H1 (cell line): ENCODE data around the gene SLC35E1. TPM values are rescaled to one million over a fixed set of nuclear protein-coding genes. Genes with fewer than 3 reads are reported as not detected.

Source experiments
- CTCF ChIA-PET: fragments of 300-600 bp; sonication (Branson Sonifier 250); formaldehyde crosslinking; loops from one replicate; lab custom pipeline; 2021; ENCODE audit not compliant: partially characterized antibody; lab: Charles Lee
- POLR2A ChIA-PET: fragments of 300-600 bp; sonication (Branson Sonifier 250); formaldehyde crosslinking; loops from one replicate; lab custom pipeline; 2021; ENCODE audit warnings: inconsistent platforms; ENCODE audit not compliant: partially characterized antibody; lab: Charles Lee
- DNase-seq, 2 experiments: peaks; one replicate each; pipeline versions ENCODE4 v3.0.0 to v3.0.0-alpha.2; 2010 to 2022; ENCODE audit warnings: low spot score in 2 of 2, low read depth in 1 of 2, mixed read lengths in 1 of 2
- FAIRE-seq: peaks from 2 replicates; lab custom pipeline; 2011; peaks lifted over from hg19 to GRCh38; lab: Jason Lieb, UNC
- H2AFZ ChIP-seq: 2 replicates; pipeline ENCODE4 v1.8.1; 2012; ENCODE audit warnings: low read length, inconsistent platforms
- H2AK5ac ChIP-seq: 2 replicates; pipeline ENCODE4 v1.6.1; 2013; ENCODE audit warnings: low read depth, low read length
- H2BK120ac ChIP-seq: replicated peaks from 2 replicates; pipeline ENCODE3; 2013; ENCODE audit warnings: low read depth, low read length, inconsistent platforms
- H2BK12ac ChIP-seq: 2 replicates; pipeline ENCODE4 v1.6.1; 2013; ENCODE audit warnings: low read depth, low read length
- H2BK15ac ChIP-seq: 2 replicates; pipeline ENCODE4 v1.6.1; 2013; ENCODE audit warnings: low read length
- H2BK20ac ChIP-seq: 2 replicates; pipeline ENCODE4 v1.6.1; 2013; ENCODE audit warnings: low read length
- H2BK5ac ChIP-seq: 2 replicates; pipeline ENCODE4 v1.6.1; 2013; ENCODE audit warnings: low read depth, low read length
- H3K14ac ChIP-seq: 2 replicates; pipeline ENCODE4 v1.6.1; 2013; ENCODE audit warnings: inconsistent platforms; ENCODE audit not compliant: insufficient read length
- H3K18ac ChIP-seq: 2 replicates; pipeline ENCODE4 v1.6.1; 2013; ENCODE audit warnings: low read length; ENCODE audit errors: extremely low read depth
- H3K23ac ChIP-seq: 2 replicates; pipeline ENCODE4 v1.6.1; 2013; ENCODE audit warnings: inconsistent platforms; ENCODE audit not compliant: insufficient read length
- H3K23me2 ChIP-seq: 2 replicates; pipeline ENCODE4 v1.6.1; 2013; ENCODE audit warnings: low read depth, low read length
- H3K27ac ChIP-seq: 2 replicates; pipeline ENCODE4 v1.6.1; 2011; ENCODE audit warnings: low read depth, low read length, inconsistent platforms
- H3K27me3 ChIP-seq, 4 experiments: replicated peaks in 1 of 4; 1 replicate in 1 of 4; 2 replicates in 3 of 4; pipeline versions ENCODE4 v1.6.1 to v1.8.1; 2011 to 2013; ENCODE audit warnings: low read length in 3 of 4, mild to moderate bottlenecking in 3 of 4, inconsistent platforms in 2 of 4, mixed read lengths in 2 of 4, moderate library complexity in 1 of 4; ENCODE audit not compliant: control insufficient read depth in 3 of 4, insufficient read depth in 3 of 4; ENCODE audit errors: extremely low read depth in 1 of 4
- H3K36me3 ChIP-seq, 4 experiments: 2 replicates each; pipeline versions ENCODE4 v1.6.1 to v1.8.1; 2011 to 2013; ENCODE audit warnings: mild to moderate bottlenecking in 4 of 4, low read length in 3 of 4, moderate library complexity in 2 of 4, control low read depth in 1 of 4, inconsistent platforms in 1 of 4; ENCODE audit not compliant: insufficient read depth in 4 of 4, control insufficient read depth in 2 of 4
- H3K4ac ChIP-seq: replicated peaks from 2 replicates; pipeline ENCODE3; 2013; ENCODE audit warnings: low read length, low read depth, mixed read lengths, inconsistent platforms; ENCODE audit not compliant: insufficient read length
- H3K4me1 ChIP-seq, 4 experiments: replicated peaks in 1 of 4; 1 replicate in 1 of 4; 2 replicates in 3 of 4; pipeline versions ENCODE4 v1.6.1 to v1.8.1; 2011 to 2013; ENCODE audit warnings: low read length in 3 of 4, inconsistent platforms in 2 of 4, mixed read lengths in 1 of 4; ENCODE audit not compliant: insufficient read depth in 4 of 4, control insufficient read depth in 3 of 4
- H3K4me2 ChIP-seq, 2 experiments: 2 replicates each; pipeline versions ENCODE4 v1.6.1 to v1.8.1; 2011 to 2013; ENCODE audit warnings: low read depth in 2 of 2, low read length in 2 of 2, control low read depth in 1 of 2, inconsistent platforms in 1 of 2, mild to moderate bottlenecking in 1 of 2; ENCODE audit not compliant: insufficient read depth in 1 of 2
- H3K4me3 ChIP-seq, 4 experiments: fragments of 200-600, 300-600 bp in 1 of 4; sonication (generic), shearing (Covaris generic), sonication (Bioruptor Twin) in 1 of 4; 2 replicates each; pipeline versions ENCODE4 v1.5.1 to v1.8.1; 2011 to 2016; ENCODE audit warnings: low read length in 4 of 4, low read depth in 3 of 4, control low read depth in 2 of 4, inconsistent platforms in 2 of 4, mild to moderate bottlenecking in 2 of 4, mixed read lengths in 1 of 4, moderate library complexity in 1 of 4; ENCODE audit not compliant: insufficient read depth in 2 of 4; ENCODE audit errors: extremely low read depth in 1 of 4
- H3K56ac ChIP-seq: replicated peaks from 2 replicates; pipeline ENCODE3; 2013; ENCODE audit warnings: low read depth, mild to moderate bottlenecking, mixed read lengths, low read length, inconsistent platforms; ENCODE audit not compliant: insufficient read length
- H3K79me1 ChIP-seq: 2 replicates; pipeline ENCODE4 v1.6.1; 2013; ENCODE audit warnings: low read depth, low read length, control low read depth
- H3K79me2 ChIP-seq, 2 experiments: 2 replicates each; pipeline versions ENCODE4 v1.6.1 to v1.8.1; 2012 to 2013; ENCODE audit warnings: low read length in 2 of 2, mild to moderate bottlenecking in 2 of 2, inconsistent platforms in 1 of 2; ENCODE audit not compliant: insufficient read depth in 2 of 2, control insufficient read depth in 1 of 2
- H3K9ac ChIP-seq, 4 experiments: replicated peaks in 1 of 4; 1 replicate in 1 of 4; 2 replicates in 3 of 4; pipeline versions ENCODE4 v1.6.1 to v1.8.1; 2011 to 2013; ENCODE audit warnings: low read depth in 3 of 4, low read length in 3 of 4, control low read depth in 2 of 4, mild to moderate bottlenecking in 2 of 4, moderate library complexity in 2 of 4, inconsistent platforms in 1 of 4; ENCODE audit errors: extremely low read depth in 1 of 4
- H3K9me3 ChIP-seq, 2 experiments: 2 replicates each; pipeline versions ENCODE4 v1.6.1 to v1.8.1; 2012 to 2013; ENCODE audit warnings: mild to moderate bottlenecking in 2 of 2, moderate library complexity in 2 of 2, control low read depth in 1 of 2, inconsistent platforms in 1 of 2, low read depth in 1 of 2, low read length in 1 of 2, mixed read lengths in 1 of 2; ENCODE audit not compliant: insufficient read depth in 2 of 2
- H4K20me1 ChIP-seq, 2 experiments: replicated peaks in 1 of 2; 2 replicates each; pipeline versions ENCODE3 to v1.8.1; 2011 to 2013; ENCODE audit warnings: inconsistent platforms in 2 of 2, low read length in 2 of 2, mild to moderate bottlenecking in 1 of 2; ENCODE audit not compliant: insufficient read depth in 2 of 2, control insufficient read depth in 1 of 2
- H4K5ac ChIP-seq: 2 replicates; pipeline ENCODE4 v1.6.1; 2013; ENCODE audit warnings: low read length, low read depth, mixed read lengths, inconsistent platforms; ENCODE audit not compliant: insufficient read length
- H4K8ac ChIP-seq: 2 replicates; pipeline ENCODE4 v1.8.0; 2013; ENCODE audit warnings: mild to moderate bottlenecking, moderate library complexity, low read length, inconsistent platforms; ENCODE audit not compliant: insufficient read depth; ENCODE audit errors: extremely low read depth
- H4K91ac ChIP-seq: replicated peaks from 2 replicates; pipeline ENCODE3; 2013; ENCODE audit warnings: low read length, mixed read lengths, inconsistent platforms; ENCODE audit not compliant: insufficient read length
- CHD1 ChIP-seq: IDR thresholded peaks from 2 replicates; pipeline ENCODE4 v1.6.1; 2012; ENCODE audit warnings: low read depth, low read length, improper control_type of control experiment
- CHD2 ChIP-seq: IDR thresholded peaks from 2 replicates; pipeline ENCODE4 v1.6.1; 2012; ENCODE audit warnings: low read length, improper control_type of control experiment
- CREB1 ChIP-seq: IDR thresholded peaks from 2 replicates; pipeline ENCODE4 v1.6.1; 2012; ENCODE audit warnings: inconsistent platforms
- HDAC2 ChIP-seq, 2 experiments: fragments of 300-600 bp in 1 of 2; sonication (generic) in 1 of 2; IDR thresholded peaks; 2 replicates each; pipeline ENCODE4 v1.6.1; 2011 to 2012; ENCODE audit warnings: low read depth in 2 of 2, low read length in 2 of 2, mild to moderate bottlenecking in 2 of 2, moderate library complexity in 2 of 2, borderline replicate concordance in 1 of 2, inconsistent platforms in 1 of 2
- NRF1 ChIP-seq: IDR thresholded peaks from 2 replicates; pipeline ENCODE4 v1.6.1; 2011; ENCODE audit warnings: mild to moderate bottlenecking, low read depth, low read length, improper control_type of control experiment
- SAP30 ChIP-seq: fragments of 300-600 bp; sonication (generic); IDR thresholded peaks from 2 replicates; pipeline ENCODE4 v1.7.1; 2012; ENCODE audit warnings: low read length, moderate library complexity, mild to moderate bottlenecking, inconsistent platforms; ENCODE audit not compliant: insufficient read depth, insufficient replicate concordance
- SUZ12 ChIP-seq: fragments of 200-600 bp; sonication (generic); IDR thresholded peaks from 2 replicates; pipeline ENCODE4 v1.6.1; 2012; ENCODE audit warnings: mild to moderate bottlenecking, inconsistent platforms, low read length, moderate library complexity, mixed read lengths
- TBP ChIP-seq: IDR thresholded peaks from 2 replicates; pipeline ENCODE4 v1.6.1; 2011; ENCODE audit warnings: low read depth, low read length, improper control_type of control experiment
- TCF12 ChIP-seq: IDR thresholded peaks from 2 replicates; pipeline ENCODE4 v1.6.1; 2011; ENCODE audit warnings: low read depth, mild to moderate bottlenecking, low read length
- whole genome bisulfite sequencing, 2 experiments: shearing (Covaris generic) in 1 of 2; methylation state at CpG; one replicate each; pipeline versions ENCODE4 v1.1.6 to v1.1.7; 2013 to 2015; ENCODE audit warnings: low lambda C conversion rate in 2 of 2, mixed read lengths in 2 of 2, inconsistent platforms in 1 of 2, low coverage in 1 of 2, missing lambda C conversion rate in 1 of 2; ENCODE audit not compliant: insufficient replicate concordance in 2 of 2, insufficient coverage in 1 of 2, insufficient read length in 1 of 2; ENCODE audit errors: extremely low coverage in 1 of 2, missing lambda C conversion rate in 1 of 2; 5-methylcytosine and 5-hydroxymethylcytosine counted together
- polyA plus RNA-seq, 7 experiments: library from polyadenylated mRNA; depleted of rRNA in 3 of 7; stranded (reverse) in 5 of 7; unstranded in 2 of 7; fragments of >200 nt in 5 of 7; fragments of 200-250 nt in 2 of 7; gene quantifications; 1 replicate in 5 of 7; 2 replicates in 1 of 7; 4 replicates in 1 of 7; pipeline versions ENCODE4 v1.2.1 to v1.2.3, GENCODE V29; 2011 to 2013; ENCODE audit warnings: missing spikeins in 2 of 7, mixed read lengths in 2 of 7
- total RNA-seq: library from RNA; stranded (reverse); fragmentation: NEBNext Ultra II Directional; extraction: Animal tissue kit (Norgen Biotek cat#: 25700); gene quantifications from 2 replicates; pipeline ENCODE4 v1.2.1, GENCODE V29; 2021
- TF ChIP-seq, protein P1 (sequence below), 3 experiments: IDR thresholded peaks; 1 replicate in 2 of 3; 2 replicates in 1 of 3; pipeline versions ENCODE4 v1.5.1 to v1.6.1; 2011; ENCODE audit warnings: low read length in 3 of 3, mild to moderate bottlenecking in 3 of 3, inconsistent platforms in 2 of 3, low read depth in 1 of 3, moderate library complexity in 1 of 3; ENCODE audit not compliant: insufficient read depth in 1 of 3; ENCODE audit errors: control extremely low read depth in 1 of 3

SLC35E1 gene
- total and polyA plus RNA-seq, 2 of the 8 experiments (the other 6 are each of a cell fraction or from before 2014, with no cell fraction given), result 26.0 to 31.9 TPM

DNA sequence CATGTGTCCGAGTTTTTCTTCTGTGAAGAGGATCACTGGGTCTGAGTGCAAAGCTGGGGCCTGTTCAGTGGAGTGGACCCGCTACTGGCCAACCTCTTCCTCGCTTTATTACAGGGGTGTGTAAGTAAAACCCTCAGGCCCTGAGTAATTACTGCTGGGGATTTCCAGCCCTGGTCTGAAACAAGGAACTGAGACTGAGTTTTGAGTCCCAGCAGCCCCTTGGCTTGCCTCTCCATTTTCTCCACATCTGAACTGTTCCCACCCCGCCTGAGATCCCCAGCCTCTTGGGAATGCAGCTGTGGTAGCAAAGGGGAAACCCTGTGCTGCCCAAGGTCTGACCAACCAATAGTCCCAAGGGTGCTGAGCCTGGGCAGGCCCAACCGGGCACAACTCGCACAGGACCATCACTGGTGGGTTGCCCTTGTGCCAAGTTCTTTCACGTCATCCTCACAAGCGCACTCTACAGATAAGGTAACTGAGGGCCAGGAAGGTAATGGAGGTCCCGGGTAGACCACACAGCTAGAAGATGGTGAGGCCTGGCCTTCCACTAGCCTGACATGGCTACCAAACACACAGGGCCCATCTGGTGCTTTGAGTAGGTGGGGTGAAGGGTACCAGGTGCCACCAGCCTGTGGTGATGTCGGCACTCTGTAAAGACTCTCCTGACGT is 13.7 kb upstream of the SLC35E1 start:
- H3K79me2 ChIP-seq, result peaks cover 13 to 95% of the 10 kb centered on the region in 2 experiments; a peak in 3 of 4 replicates
- no peak overlapping the region for H3K18ac ChIP-seq
- 89% methylated on average over 11 of the region's 11 CpGs; no CpG with 5 or more reads in 1 of the 2 experiments for WGBS, 2 experiments
- H3K9ac ChIP-seq, result no peak overlapping the region; a peak in 1 of 7 replicates
- H3K23ac ChIP-seq, result no peak overlapping the region
- no peak overlapping the region for H3K27ac ChIP-seq
- peak overlapping the region; percentile 94 for H2AK5ac ChIP-seq
- peak overlapping the region; percentile 32; the same call in 1 of the 2 replicates for H2BK5ac ChIP-seq
- peaks cover 4 to 39% (median 25%) of the 10 kb centered on the region in 4 experiments for H3K4me1 ChIP-seq
- peak overlapping the region; percentile 28; the same call in 1 of the 2 replicates for H4K8ac ChIP-seq
- 0 out of 2 replicates have a peak overlapping the region, but pooled peaks have one; percentile 88 for H2BK15ac ChIP-seq
- no peak overlapping the region for H2BK120ac ChIP-seq
- no peak overlapping the region; a peak in 1 of 4 replicates for H3K4me2 ChIP-seq
- H4K20me1 ChIP-seq, result peaks cover 28 to 43% of the 10 kb centered on the region in 2 experiments
- POLR2A ChIA-PET, result interaction anchor here (0.6 to 1.9 kb wide), 4 partner anchors 43 to 116 kb away, joined by 3 to 6 read pairs (median 6); partner anchors contain the start of gene SMIM7
- no peak overlapping the region for H3K56ac ChIP-seq
- H4K5ac ChIP-seq, result no peak overlapping the region
- no peak overlapping the region for H2BK20ac ChIP-seq
- no peaks in the 10 kb centered on the region for H3K27me3 ChIP-seq
- DNase-seq (no peak), FAIRE-seq (no peak)
- CTCF ChIA-PET, result interaction anchor here (0.6 to 1.0 kb wide), 3 partner anchors 12 to 46 kb away, joined by 3 read pairs; no protein-coding TSS in a partner anchor
- no peak overlapping the region for H3K4me3 ChIP-seq
- H3K23me2 ChIP-seq, result no peaks in the 10 kb centered on the region
- H2AFZ ChIP-seq, result no peak overlapping the region
- no peaks in the 10 kb centered on the region for H3K36me3 ChIP-seq
- H4K91ac ChIP-seq, result peak overlapping the region; percentile 10
- no peak overlapping the region for H3K14ac ChIP-seq
- H3K9me3 ChIP-seq, result no peaks in the 10 kb centered on the region
- no peak overlapping the region for H2BK12ac ChIP-seq
- H3K4ac ChIP-seq, result no peak overlapping the region
- H3K79me1 ChIP-seq, result peaks cover 43% of the 10 kb centered on the region
- TF ChIP-seq CHD2 (no peak), NRF1 (no peak), TCF12 (no peak), SUZ12 (no peak), SAP30 (no peak), CREB1 (no peak), HDAC2 (IDR thresholded peaks at IDR 0.05; ENCODE audit: borderline replicate concordance in 1 of 2, low read depth in 2 of 2, low read length in 2 of 2) (no peak), CHD1 (no peak), TBP (no peak)
- TF ChIP-seq, protein P1, sequence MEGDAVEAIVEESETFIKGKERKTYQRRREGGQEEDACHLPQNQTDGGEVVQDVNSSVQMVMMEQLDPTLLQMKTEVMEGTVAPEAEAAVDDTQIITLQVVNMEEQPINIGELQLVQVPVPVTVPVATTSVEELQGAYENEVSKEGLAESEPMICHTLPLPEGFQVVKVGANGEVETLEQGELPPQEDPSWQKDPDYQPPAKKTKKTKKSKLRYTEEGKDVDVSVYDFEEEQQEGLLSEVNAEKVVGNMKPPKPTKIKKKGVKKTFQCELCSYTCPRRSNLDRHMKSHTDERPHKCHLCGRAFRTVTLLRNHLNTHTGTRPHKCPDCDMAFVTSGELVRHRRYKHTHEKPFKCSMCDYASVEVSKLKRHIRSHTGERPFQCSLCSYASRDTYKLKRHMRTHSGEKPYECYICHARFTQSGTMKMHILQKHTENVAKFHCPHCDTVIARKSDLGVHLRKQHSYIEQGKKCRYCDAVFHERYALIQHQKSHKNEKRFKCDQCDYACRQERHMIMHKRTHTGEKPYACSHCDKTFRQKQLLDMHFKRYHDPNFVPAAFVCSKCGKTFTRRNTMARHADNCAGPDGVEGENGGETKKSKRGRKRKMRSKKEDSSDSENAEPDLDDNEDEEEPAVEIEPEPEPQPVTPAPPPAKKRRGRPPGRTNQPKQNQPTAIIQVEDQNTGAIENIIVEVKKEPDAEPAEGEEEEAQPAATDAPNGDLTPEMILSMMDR (IDR thresholded peaks at IDR 0.05; ENCODE audit: control extremely low read depth in 1 of 3, insufficient read depth in 1 of 3, low read depth in 1 of 3, low read length in 3 of 3), result no peak
